ENCODE measurements around the gene FAM240B.

GRCh38 chr9:38686933-38687332 lies 33.0 kb downstream of the FAM240B start:
- TF ChIP-seq POLR2AphosphoS5 (IDR thresholded peaks at IDR 0.05; ENCODE audit: low read depth, low read length) (no peak), TAF1 (IDR thresholded peaks at IDR 0.05; ENCODE audit: borderline replicate concordance, insufficient read depth, low read length) (no peak)

All from PFSK-1 (cell line).